HepG2 (cell line): ENCODE measurements around the gene GLDC. TPM values are rescaled to one million over a fixed set of nuclear protein-coding genes. Genes with fewer than 3 reads are reported as not detected.

ENCODE experiments used
- CCAR2 ChIP-seq: fragments of 200-400 bp; formaldehyde crosslinking; optimal IDR thresholded peaks from 2 replicates; pipeline ENCODE3; 2018; ENCODE audit warnings: low read depth, mild to moderate bottlenecking, low read length, moderate library complexity
- GABPB1 ChIP-seq: IDR thresholded peaks from 2 replicates; pipeline ENCODE4 v1.6.1; 2016; ENCODE audit warnings: mild to moderate bottlenecking, missing genetic modification reagents, moderate library complexity, missing compliant biosample characterization
- GRHL1 ChIP-seq: sonication (generic); formaldehyde crosslinking; conservative IDR thresholded peaks from 2 replicates; pipeline ENCODE4 v1.8.0; 2022; ENCODE audit warnings: missing genetic modification reagents
- HMGXB3 ChIP-seq: sonication (generic); formaldehyde crosslinking; IDR thresholded peaks from 2 replicates; pipeline ENCODE4 v1.4.0; 2020; ENCODE audit warnings: missing genetic modification reagents, borderline replicate concordance
- LRRFIP1 ChIP-seq: sonication (generic); formaldehyde crosslinking; conservative IDR thresholded peaks from 2 replicates; pipeline ENCODE4 v1.4.0; 2020; ENCODE audit warnings: missing genetic modification reagents
- MED8 ChIP-seq: sonication (generic); formaldehyde crosslinking; IDR thresholded peaks from 2 replicates; pipeline ENCODE4 v1.8.1; 2023; ENCODE audit warnings: mild to moderate bottlenecking, missing genetic modification reagents; ENCODE audit not compliant: insufficient replicate concordance
- MIER3 ChIP-seq: IDR thresholded peaks from 2 replicates; pipeline ENCODE4 v1.6.1; 2016; ENCODE audit warnings: missing compliant biosample characterization, borderline replicate concordance
- MIXL1 ChIP-seq: IDR thresholded peaks from 2 replicates; pipeline ENCODE4 v1.6.1; 2016
- MTF2 ChIP-seq: sonication (generic); formaldehyde crosslinking; IDR thresholded peaks from 2 replicates; pipeline ENCODE4 v1.5.0; 2020; ENCODE audit warnings: missing genetic modification reagents, borderline replicate concordance
- NCOA2 ChIP-seq: sonication (generic); formaldehyde crosslinking; IDR thresholded peaks from 2 replicates; pipeline ENCODE4 v1.8.0; 2022; ENCODE audit warnings: inconsistent platforms
- REPIN1 ChIP-seq: sonication (generic); formaldehyde crosslinking; IDR thresholded peaks from 2 replicates; pipeline ENCODE4 v1.8.0; 2022; ENCODE audit warnings: missing genetic modification reagents, low read depth, mild to moderate bottlenecking, borderline replicate concordance
- RFX1 ChIP-seq: fragments of 450-650 bp; IDR thresholded peaks from 2 replicates; pipeline ENCODE4 v1.6.1; 2017
- ZBTB25 ChIP-seq: IDR thresholded peaks from 2 replicates; pipeline ENCODE4 v1.6.1; 2018; ENCODE audit warnings: missing genetic modification reagents
- ZNF230 ChIP-seq: sonication (generic); formaldehyde crosslinking; IDR thresholded peaks from 2 replicates; pipeline ENCODE4 v1.4.0; 2020; ENCODE audit warnings: mild to moderate bottlenecking, missing genetic modification reagents
- ZNF280B ChIP-seq: sonication (generic); formaldehyde crosslinking; IDR thresholded peaks from 2 replicates; pipeline ENCODE4 v1.5.0; 2020; ENCODE audit warnings: missing genetic modification reagents, mild to moderate bottlenecking, borderline replicate concordance
- ZNF331 ChIP-seq: sonication (generic); formaldehyde crosslinking; IDR thresholded peaks from 2 replicates; pipeline ENCODE4 v1.4.0; 2020; ENCODE audit warnings: missing genetic modification reagents
- ZNF367 ChIP-seq: sonication (generic); formaldehyde crosslinking; IDR thresholded peaks from 2 replicates; pipeline ENCODE4 v1.4.0; 2020; ENCODE audit warnings: missing genetic modification reagents, borderline replicate concordance
- polyA plus RNA-seq, 8 experiments: library from polyadenylated mRNA; depleted of rRNA in 3 of 8; stranded (reverse) in 7 of 8; unstranded in 1 of 8; fragments of >200 nt; fragmentation: Illumina TruSeq in 4 of 8; extraction: Trizol in 4 of 8; gene quantifications; 2 replicates each; pipeline versions ENCODE4 v1.2.1 to v1.2.3, GENCODE V29; 2011 to 2016; ENCODE audit warnings: low read depth in 4 of 8, missing spikeins in 1 of 8, mixed read lengths in 1 of 8; ENCODE audit not compliant: insufficient read depth in 1 of 8
- total RNA-seq, 5 experiments: library from RNA; depleted of rRNA; stranded (reverse); fragments of >200 nt; fragmentation: Illumina TruSeq; extraction: Trizol; gene quantifications; 2 replicates each; pipeline ENCODE4 v1.2.3, GENCODE V29; 2016; ENCODE audit warnings: low read depth in 1 of 5

The GLDC gene
- total and polyA plus RNA-seq, 2 of the 13 experiments (the other 11 are each of a cell fraction or from before 2014, with no cell fraction given), result 59.3 to 115 TPM

- TF ChIP-seq CCAR2, result no peak
- TF ChIP-seq LRRFIP1 (CRISPR knock-in tag), result no peak
- no peak for TF ChIP-seq MTF2 (CRISPR knock-in tag)
- no peak for TF ChIP-seq HMGXB3 (CRISPR knock-in tag)
- no peak for TF ChIP-seq NCOA2 (CRISPR knock-in tag)
- TF ChIP-seq MED8, result peak; percentile 67
- TF ChIP-seq RFX1, result no peak
- TF ChIP-seq GRHL1 (CRISPR knock-in tag), result no peak
- TF ChIP-seq ZBTB25 (CRISPR knock-in tag), result no peak
- TF ChIP-seq MIER3, result 0 out of 2 replicates have a peak, but pooled peaks have one; percentile 17
- TF ChIP-seq REPIN1, result peak; percentile 54; the same call in 1 of the 2 replicates
- TF ChIP-seq GABPB1 (CRISPR knock-in tag), result peak; percentile 71
- TF ChIP-seq ZNF331 (CRISPR knock-in tag), result peak; percentile 53; the same call in 1 of the 2 replicates
- peak; percentile 54; the same call in 1 of the 2 replicates for TF ChIP-seq ZNF230 (CRISPR knock-in tag)
- peak; percentile 56; the same call in 1 of the 2 replicates for TF ChIP-seq MIXL1 (CRISPR knock-in tag)
- TF ChIP-seq ZNF367 (CRISPR knock-in tag), result no peak; the same call in 1 of the 2 replicates
- peak; percentile 46; the same call in 1 of the 2 replicates for TF ChIP-seq ZNF280B
Observed at GRCh38 chr9:6645355-6646292, at the start of gene GLDC (continued).
